Mesenchymal stem cell (in vitro differentiated cells and primary cell): ENCODE results near the gene CTNNA3.

ENCODE experiments used
- DNase-seq: peaks from one replicate; pipeline ENCODE4 v3.0.0-alpha.2; 2013
- H2AFZ ChIP-seq: one replicate; pipeline ENCODE4 v1.6.1; 2013; ENCODE audit warnings: low read depth, mild to moderate bottlenecking, control low read depth, inconsistent platforms, low read length, moderate library complexity
- H2AK5ac ChIP-seq: 2 replicates; pipeline ENCODE4 v1.6.1; 2013; ENCODE audit warnings: low read length, moderate library complexity, mild to moderate bottlenecking, inconsistent platforms; ENCODE audit not compliant: severe bottlenecking
- H2BK120ac ChIP-seq: one replicate; pipeline ENCODE4 v1.6.1; 2013; ENCODE audit warnings: low read depth, mild to moderate bottlenecking, inconsistent platforms, low read length, moderate library complexity
- H2BK12ac ChIP-seq, 2 experiments: one replicate each; pipeline ENCODE4 v1.6.1; 2013; ENCODE audit warnings: inconsistent platforms in 2 of 2, low read length in 2 of 2, mild to moderate bottlenecking in 2 of 2, moderate library complexity in 2 of 2, control low read depth in 1 of 2
- H2BK15ac ChIP-seq: one replicate; pipeline ENCODE4 v1.6.1; 2013; ENCODE audit warnings: mild to moderate bottlenecking, low read depth, inconsistent platforms; ENCODE audit not compliant: poor library complexity, severe bottlenecking
- H2BK5ac ChIP-seq: 2 replicates; pipeline ENCODE4 v1.6.1; 2013; ENCODE audit warnings: low read depth, mild to moderate bottlenecking, low read length, control low read depth, inconsistent platforms; ENCODE audit not compliant: poor library complexity, severe bottlenecking
- H3K14ac ChIP-seq, 2 experiments: one replicate each; pipeline ENCODE4 v1.6.1; 2013; ENCODE audit warnings: inconsistent platforms in 2 of 2, low read length in 2 of 2, control low read depth in 1 of 2, mild to moderate bottlenecking in 1 of 2, moderate library complexity in 1 of 2
- H3K18ac ChIP-seq, 2 experiments: one replicate each; pipeline ENCODE4 v1.6.1; 2013; ENCODE audit warnings: inconsistent platforms in 2 of 2, low read length in 2 of 2, control low read depth in 1 of 2, low read depth in 1 of 2, mild to moderate bottlenecking in 1 of 2
- H3K23ac ChIP-seq, 2 experiments: one replicate each; pipeline ENCODE4 v1.6.1; 2013; ENCODE audit warnings: inconsistent platforms in 2 of 2, low read length in 2 of 2, mild to moderate bottlenecking in 2 of 2, moderate library complexity in 2 of 2, control low read depth in 1 of 2
- H3K27ac ChIP-seq: 2 replicates; pipeline ENCODE4 v1.5.1; 2013; ENCODE audit warnings: mild to moderate bottlenecking, moderate library complexity, low read length, control low read depth, inconsistent platforms; ENCODE audit not compliant: poor library complexity, severe bottlenecking
- H3K27me3 ChIP-seq, 2 experiments: 2 replicates each; pipeline versions ENCODE4 v1.6.1 to v1.7.0; 2013; ENCODE audit warnings: low read length in 2 of 2, mild to moderate bottlenecking in 2 of 2, moderate library complexity in 2 of 2, control low read depth in 1 of 2, inconsistent platforms in 1 of 2; ENCODE audit not compliant: control insufficient read depth in 1 of 2, insufficient read depth in 1 of 2
- H3K36me3 ChIP-seq, 2 experiments: 2 replicates each; pipeline versions ENCODE4 v1.6.1 to v1.7.0; 2013; ENCODE audit warnings: low read length in 2 of 2, control low read depth in 1 of 2, inconsistent platforms in 1 of 2, low read depth in 1 of 2, mild to moderate bottlenecking in 1 of 2; ENCODE audit not compliant: insufficient read depth in 2 of 2, control insufficient read depth in 1 of 2
- H3K4ac ChIP-seq, 2 experiments: one replicate each; pipeline ENCODE4 v1.6.1; 2013; ENCODE audit warnings: inconsistent platforms in 2 of 2, low read length in 2 of 2, mild to moderate bottlenecking in 2 of 2, moderate library complexity in 2 of 2, control low read depth in 1 of 2, low read depth in 1 of 2
- H3K4me1 ChIP-seq: 2 replicates; pipeline ENCODE4 v1.6.1; 2013; ENCODE audit warnings: low read depth, low read length, control low read depth; ENCODE audit not compliant: control insufficient read depth, insufficient read depth
- H3K4me2 ChIP-seq: 2 replicates; pipeline ENCODE4 v1.6.1; 2013; ENCODE audit warnings: low read length, mild to moderate bottlenecking, inconsistent platforms; ENCODE audit not compliant: poor library complexity, severe bottlenecking
- H3K4me3 ChIP-seq, 2 experiments: 2 replicates each; pipeline versions ENCODE4 v1.5.1 to v1.7.0; 2013; ENCODE audit warnings: low read length in 2 of 2, mild to moderate bottlenecking in 2 of 2, control low read depth in 1 of 2, low read depth in 1 of 2; ENCODE audit not compliant: insufficient read depth in 1 of 2
- H3K79me1 ChIP-seq: replicated peaks from 2 replicates; pipeline ENCODE4 v1.6.1; 2013; ENCODE audit warnings: mild to moderate bottlenecking, control low read depth, low read length, inconsistent platforms; ENCODE audit not compliant: poor library complexity, severe bottlenecking
- H3K9ac ChIP-seq: 2 replicates; pipeline ENCODE4 v1.7.0; 2013; ENCODE audit warnings: mild to moderate bottlenecking, low read length, moderate library complexity
- H3K9me3 ChIP-seq: 2 replicates; pipeline ENCODE4 v1.7.0; 2013; ENCODE audit warnings: mild to moderate bottlenecking, low read length; ENCODE audit not compliant: control insufficient read depth
- H4K8ac ChIP-seq: one replicate; pipeline ENCODE4 v1.6.1; 2013; ENCODE audit warnings: inconsistent platforms, mild to moderate bottlenecking, low read length, moderate library complexity
- H4K91ac ChIP-seq: one replicate; pipeline ENCODE4 v1.6.1; 2013; ENCODE audit warnings: mild to moderate bottlenecking, low read length, inconsistent platforms
- WGBS: methylation state at CpG from one replicate; pipeline ENCODE4 v1.1.7; 2013; ENCODE audit warnings: mixed read lengths; 5-methylcytosine and 5-hydroxymethylcytosine counted together

CTNNA3 gene

GRCh38 chr10:66390926-66391325 lies 1305.1 kb downstream of the CTNNA3 start:
- no peaks in the 10 kb centered on the region for H3K79me1 ChIP-seq

DNA sequence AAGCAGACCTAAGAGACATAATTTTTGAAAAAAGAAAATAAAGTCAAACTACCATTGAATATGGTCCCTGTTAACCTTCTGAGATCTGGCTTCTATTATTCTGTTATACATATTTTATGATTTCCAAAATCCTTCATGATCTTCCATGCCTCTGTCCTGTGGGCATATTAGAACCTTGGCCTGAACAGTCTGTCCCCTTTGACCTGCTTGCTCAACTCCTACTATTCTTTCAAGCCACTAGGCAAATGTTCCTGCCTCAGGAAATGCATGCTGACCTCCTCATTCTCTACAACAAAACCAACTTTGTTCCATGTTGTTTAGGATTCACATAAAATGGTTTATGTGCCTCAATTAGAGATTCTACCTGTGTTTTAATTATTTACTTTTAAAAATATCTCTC lies 1315.0 kb downstream of the CTNNA3 start:
- Histone ChIP-seq H3K4me1 (no peaks in the 10 kb centered on the region), H3K4me2 (no peak overlapping the region), H2BK120ac (no peak overlapping the region), H3K14ac (no peak overlapping the region), H2AFZ (no peak overlapping the region), H3K79me1 (no peaks in the 10 kb centered on the region), H3K9ac (no peak overlapping the region), H2AK5ac (no peak overlapping the region), H3K36me3 (no peaks in the 10 kb centered on the region), H3K27me3 (no peaks in the 10 kb centered on the region), H3K27ac (no peak overlapping the region), H2BK5ac (no peak overlapping the region), H3K23ac (no peak overlapping the region), H3K4me3 (no peak overlapping the region), H3K4ac (no peak overlapping the region), H4K91ac (no peak overlapping the region), H3K18ac (no peak overlapping the region), H2BK12ac (no peak overlapping the region), H4K8ac (no peak overlapping the region), H2BK15ac (no peak overlapping the region), H3K9me3 (no peaks in the 10 kb centered on the region)
- DNase-seq: no peak

More at GRCh38 chr10:66390926-66391325, 1305.1 kb downstream of the CTNNA3 start:
- Histone ChIP-seq H3K4ac (no peak overlapping the region), H3K14ac (no peak overlapping the region), H3K36me3 (no peaks in the 10 kb centered on the region), H4K8ac (no peak overlapping the region), H3K4me2 (no peak overlapping the region), H3K4me3 (no peak overlapping the region), H3K18ac (no peak overlapping the region), H2BK15ac (no peak overlapping the region), H3K4me1 (no peaks in the 10 kb centered on the region), H2BK5ac (no peak overlapping the region), H3K9ac (no peak overlapping the region), H2BK12ac (no peak overlapping the region), H2AFZ (no peak overlapping the region), H2BK120ac (no peak overlapping the region), H3K27ac (no peak overlapping the region), H3K23ac (no peak overlapping the region), H4K91ac (no peak overlapping the region), H2AK5ac (no peak overlapping the region), H3K9me3 (peaks cover 7% of the 10 kb centered on the region), H3K27me3 (no peaks in the 10 kb centered on the region)
- DNase-seq: no peak
- 100% methylated on average over 1 of the region's 5 CpGs for WGBS

GRCh38 chr10:66378117-66378876 lies 1317.7 kb downstream of the CTNNA3 start:
- no peaks in the 10 kb centered on the region for H3K79me1 ChIP-seq
- no peak overlapping the region for H3K23ac ChIP-seq
- H3K9me3 ChIP-seq: no peaks in the 10 kb centered on the region
- no peak overlapping the region for H4K8ac ChIP-seq
- H3K27ac ChIP-seq: no peak overlapping the region
- no peak overlapping the region for H3K4ac ChIP-seq
- WGBS: 75% methylated on average over 3 of the region's 3 CpGs
- H2BK120ac ChIP-seq: no peak overlapping the region
- H3K27me3 ChIP-seq: no peaks in the 10 kb centered on the region
- H2BK15ac ChIP-seq: no peak overlapping the region
- DNase-seq: no peak
- H3K14ac ChIP-seq: no peak overlapping the region
- H3K4me2 ChIP-seq: no peak overlapping the region
- no peak overlapping the region for H2AK5ac ChIP-seq
- H2BK12ac ChIP-seq: no peak overlapping the region
- no peak overlapping the region for H2AFZ ChIP-seq
- H2BK5ac ChIP-seq: no peak overlapping the region
- H3K4me1 ChIP-seq: no peaks in the 10 kb centered on the region
- no peak overlapping the region for H4K91ac ChIP-seq
- H3K36me3 ChIP-seq: no peaks in the 10 kb centered on the region
- no peak overlapping the region for H3K9ac ChIP-seq
- no peak overlapping the region for H3K18ac ChIP-seq
- no peak overlapping the region for H3K4me3 ChIP-seq

- DNase-seq: no peak
- H3K14ac ChIP-seq: no peak overlapping the region
- H3K27me3 ChIP-seq: no peaks in the 10 kb centered on the region
- H2AFZ ChIP-seq: no peak overlapping the region
- no peak overlapping the region for H3K4ac ChIP-seq
- no peak overlapping the region for H3K4me2 ChIP-seq
- H3K4me1 ChIP-seq: no peaks in the 10 kb centered on the region
- H2BK5ac ChIP-seq: no peak overlapping the region
- H3K9me3 ChIP-seq: peaks cover 5% of the 10 kb centered on the region
- no peak overlapping the region for H2AK5ac ChIP-seq
- no peak overlapping the region for H2BK15ac ChIP-seq
- H4K91ac ChIP-seq: no peak overlapping the region
- no peak overlapping the region for H3K18ac ChIP-seq
- H2BK120ac ChIP-seq: no peak overlapping the region
- no peak overlapping the region for H3K4me3 ChIP-seq
- no peaks in the 10 kb centered on the region for H3K79me1 ChIP-seq
- H3K9ac ChIP-seq: no peak overlapping the region
- whole genome bisulfite sequencing: 93% methylated on average over 2 of the region's 2 CpGs
- H4K8ac ChIP-seq: no peak overlapping the region
- H3K23ac ChIP-seq: no peak overlapping the region
- H2BK12ac ChIP-seq: no peak overlapping the region
- no peak overlapping the region for H3K27ac ChIP-seq
- H3K36me3 ChIP-seq: no peaks in the 10 kb centered on the region
Measured at GRCh38 chr10:66368146-66368545, 1327.8 kb downstream of the CTNNA3 start.
